ENCODE results near the gene FAM83B. TPM values are rescaled to one million over a fixed set of nuclear protein-coding genes. Genes with fewer than 3 reads are reported as not detected.
"Not testable (repeated sequence)": the region's sequence is repeated elsewhere in the genome, so short reads cannot be mapped to it uniquely, and the experiment has no call there.

Gene FAM83B
- total and polyA plus RNA-seq, 8 donors: 0.46 to 7.3 (median 1.6) TPM

- Histone ChIP-seq H3K27me3 (no peaks in the 10 kb centered on the region), H3K36me3 (no peaks in the 10 kb centered on the region), H3K27ac (no peak overlapping the region), H3K9me3 (no peaks in the 10 kb centered on the region), H3K4me3 (no peak overlapping the region), H3K4me1 (no peaks in the 10 kb centered on the region)
- intact Hi-C loops (cut with DNase I): no loop called here
- no peak for ATAC-seq
- TF ChIP-seq CTCF (IDR thresholded peaks at IDR 0.05): no peak
- DNase-seq: no peak
- no peak for FAIRE-seq
These were observed 111.1 kb downstream of the FAM83B start for GRCh38 chr6:54957698-54958097.

- no peak for DNase-seq
- WGBS, 2 donors: 61 to 80% methylated on average over 3 of the region's 3 CpGs
- Histone ChIP-seq H3K27ac (no peak overlapping the region), H3K36me3 (no peaks in the 10 kb centered on the region), H3K27me3 (no peaks in the 10 kb centered on the region), H3K9me3 (no peaks in the 10 kb centered on the region), H3K4me3 (no peak overlapping the region), H3K4me1 (no peaks in the 10 kb centered on the region)
- intact Hi-C loops (cut with DNase I): no loop called here
- no peak for FAIRE-seq
- TF ChIP-seq CTCF (IDR thresholded peaks at IDR 0.05): no peak
- ATAC-seq: no peak
These were observed 111.9 kb downstream of the FAM83B start for GRCh38 chr6:54958446-54958845.

- intact Hi-C loops (cut with DNase I): no loop called here
- H3K4me1 ChIP-seq: no peaks in the 10 kb centered on the region
- FAIRE-seq (no peak), ATAC-seq (no peak), DNase-seq (no peak)
- H3K36me3 ChIP-seq: no peaks in the 10 kb centered on the region
- H3K9me3 ChIP-seq: no peaks in the 10 kb centered on the region
- no peak overlapping the region for H3K27ac ChIP-seq
- no peaks in the 10 kb centered on the region for H3K27me3 ChIP-seq
- 75 to 77% methylated on average over 4 of the region's 4 CpGs for WGBS, 2 donors
- TF ChIP-seq CTCF (IDR thresholded peaks at IDR 0.05): no peak
- no peak overlapping the region for H3K4me3 ChIP-seq
These were observed 113.2 kb downstream of the FAM83B start for GRCh38 chr6:54959820-54960219.

- H3K4me1 ChIP-seq; ATAC-seq; H3K27ac ChIP-seq; H3K9me3 ChIP-seq; DNase-seq; intact Hi-C loops (cut with DNase I); FAIRE-seq; H3K27me3 ChIP-seq; H3K36me3 ChIP-seq; H3K4me3 ChIP-seq: not testable (repeated sequence)
- 85 to 89% methylated on average over 22 to 23 of the region's 23 CpGs for WGBS, 2 donors
These were observed 114.8 kb downstream of the FAM83B start for GRCh38 chr6:54961372-54961771.

DNA sequence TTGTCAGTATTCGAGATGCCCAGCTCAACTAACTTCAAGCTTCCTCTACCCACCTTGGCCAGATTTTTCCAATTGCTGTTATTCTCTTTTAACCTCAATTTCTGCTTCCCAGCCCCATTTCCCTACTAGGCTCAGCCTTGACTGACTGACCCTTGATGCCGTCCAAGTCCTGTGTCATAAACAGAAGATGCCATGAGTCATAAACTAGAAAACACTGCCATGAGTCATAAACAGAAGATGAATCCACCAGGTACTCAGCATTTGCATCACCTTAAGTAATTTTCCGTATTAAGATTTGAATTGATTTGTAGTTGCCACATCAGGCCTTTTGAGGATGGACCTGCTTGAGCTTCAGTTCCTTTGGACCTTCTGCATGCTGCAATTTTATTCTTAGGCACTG, 123.8 kb downstream of the FAM83B start:
- WGBS, 2 donors: 78 to 83% methylated on average over 3 of the region's 3 CpGs
- Histone ChIP-seq H3K4me1 (no peaks in the 10 kb centered on the region), H3K9me3 (no peaks in the 10 kb centered on the region), H3K36me3 (no peaks in the 10 kb centered on the region), H3K4me3 (no peak overlapping the region), H3K27ac (no peak overlapping the region), H3K27me3 (no peaks in the 10 kb centered on the region)
- no peak for TF ChIP-seq CTCF (IDR thresholded peaks at IDR 0.05)
- DNase-seq (no peak), ATAC-seq (no peak), FAIRE-seq (no peak)
- intact Hi-C loops (cut with DNase I): no loop called here

- Histone ChIP-seq H3K9me3 (no peaks in the 10 kb centered on the region), H3K4me3 (no peak overlapping the region), H3K27me3 (no peaks in the 10 kb centered on the region), H3K27ac (no peak overlapping the region), H3K36me3 (no peaks in the 10 kb centered on the region), H3K4me1 (no peaks in the 10 kb centered on the region)
- DNase-seq: no peak
- 89 to 94% methylated on average over 2 of the region's 2 CpGs for WGBS, 2 donors
- intact Hi-C loops (cut with DNase I): no loop called here
- no peak for TF ChIP-seq CTCF (IDR thresholded peaks at IDR 0.05)
- FAIRE-seq: no peak
- no peak for ATAC-seq
These were observed 125.3 kb downstream of the FAM83B start for GRCh38 chr6:54971825-54972224.

- intact Hi-C loops (cut with DNase I); H3K27ac ChIP-seq; H3K36me3 ChIP-seq; H3K27me3 ChIP-seq; H3K9me3 ChIP-seq; FAIRE-seq; ATAC-seq; H3K4me1 ChIP-seq; H3K4me3 ChIP-seq: not testable (repeated sequence)
- peak in 2 of 6 donors; percentile 44 to 49 for DNase-seq
- 94 to 97% methylated on average over 20 to 24 of the region's 24 CpGs for WGBS, 2 donors
These were observed 132.6 kb downstream of the FAM83B start for GRCh38 chr6:54979161-54979560.
